HG02642 (cell line): ENCODE measurements around the gene ATG10.

Experiments used
- ATAC-seq: cut with Tn5 transposase; IDR thresholded peaks from one replicate; pipeline ENCODE4 v1.9.1; 2021; ENCODE audit warnings: mild to moderate bottlenecking; ENCODE audit not compliant: unreplicated experiment, poor library complexity

ATG10 gene

GRCh38 chr5:82158755-82159413 is 187.1 kb downstream of the ATG10 start:
- no peak for ATAC-seq

DNA sequence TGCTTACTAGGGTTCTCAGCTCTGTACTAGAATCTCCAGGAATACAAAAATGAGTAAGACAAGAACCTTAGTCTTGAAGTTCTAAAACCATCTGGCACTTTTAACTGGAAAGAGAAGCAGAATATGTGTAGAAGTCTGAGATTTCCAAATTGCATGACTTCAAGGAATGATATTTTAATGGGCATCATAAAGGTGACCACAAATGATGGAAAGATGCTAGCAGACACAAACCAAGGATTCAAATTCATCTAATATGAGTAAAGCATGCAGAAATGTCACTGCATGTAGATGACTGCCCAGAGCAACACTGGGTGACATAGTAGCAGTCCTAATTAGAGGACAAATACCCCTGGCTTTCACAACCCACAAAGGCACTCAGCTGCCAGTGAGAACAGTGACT is 189.1 kb downstream of the ATG10 start:
- no peak for ATAC-seq

DNA sequence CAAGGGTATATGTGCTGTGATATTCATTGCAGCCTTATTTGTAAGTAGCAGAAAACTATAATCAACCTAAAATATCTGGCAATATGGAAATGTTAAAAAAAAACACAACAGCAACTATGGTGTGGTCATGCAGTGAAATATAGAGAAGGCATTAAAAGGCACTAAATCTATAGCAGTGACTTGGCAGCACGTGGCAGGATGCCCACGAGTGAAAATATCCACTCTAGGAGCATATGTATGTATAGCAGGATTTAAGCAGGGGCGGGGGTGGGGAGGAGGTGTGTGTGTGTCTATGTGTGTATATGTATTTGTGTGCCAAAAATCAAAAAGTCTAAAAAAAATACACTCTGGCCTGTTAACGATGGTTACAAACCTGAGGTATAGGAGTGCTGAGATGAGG is 190.8 kb downstream of the ATG10 start:
- no peak for ATAC-seq

DNA sequence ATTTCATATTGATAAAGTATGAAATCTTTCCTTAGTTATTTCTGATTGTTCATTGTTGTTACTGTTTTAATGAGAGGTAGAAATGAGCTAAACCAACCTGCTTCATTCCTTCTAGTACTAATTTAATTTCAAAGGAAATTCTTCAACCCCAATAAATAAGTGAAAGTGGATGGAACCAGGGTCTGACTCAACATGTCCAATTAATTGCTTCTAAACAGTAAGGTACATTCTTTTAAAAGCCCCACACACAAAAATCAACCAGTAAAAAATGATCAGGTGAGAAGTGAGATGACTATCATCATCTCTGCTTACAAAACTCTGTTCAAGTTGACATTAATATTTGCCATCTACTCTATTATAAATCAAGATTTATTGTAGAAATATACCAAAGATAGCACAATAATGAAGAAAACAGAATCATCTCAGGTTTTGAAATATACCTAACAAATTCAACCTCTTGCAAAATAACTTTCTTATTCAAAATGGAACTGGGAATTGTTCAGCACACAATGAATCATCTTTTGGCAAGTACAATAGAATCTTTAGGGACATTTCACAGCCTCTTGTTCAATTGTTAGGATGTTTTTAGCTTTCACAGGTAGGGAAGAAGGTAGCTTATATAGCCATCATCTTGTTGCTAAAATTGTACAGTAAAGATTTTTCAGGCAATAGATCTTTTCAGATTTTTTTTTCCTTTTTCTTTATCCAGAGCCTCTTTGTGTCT is 191.8 kb downstream of the ATG10 start:
- no peak for ATAC-seq

DNA sequence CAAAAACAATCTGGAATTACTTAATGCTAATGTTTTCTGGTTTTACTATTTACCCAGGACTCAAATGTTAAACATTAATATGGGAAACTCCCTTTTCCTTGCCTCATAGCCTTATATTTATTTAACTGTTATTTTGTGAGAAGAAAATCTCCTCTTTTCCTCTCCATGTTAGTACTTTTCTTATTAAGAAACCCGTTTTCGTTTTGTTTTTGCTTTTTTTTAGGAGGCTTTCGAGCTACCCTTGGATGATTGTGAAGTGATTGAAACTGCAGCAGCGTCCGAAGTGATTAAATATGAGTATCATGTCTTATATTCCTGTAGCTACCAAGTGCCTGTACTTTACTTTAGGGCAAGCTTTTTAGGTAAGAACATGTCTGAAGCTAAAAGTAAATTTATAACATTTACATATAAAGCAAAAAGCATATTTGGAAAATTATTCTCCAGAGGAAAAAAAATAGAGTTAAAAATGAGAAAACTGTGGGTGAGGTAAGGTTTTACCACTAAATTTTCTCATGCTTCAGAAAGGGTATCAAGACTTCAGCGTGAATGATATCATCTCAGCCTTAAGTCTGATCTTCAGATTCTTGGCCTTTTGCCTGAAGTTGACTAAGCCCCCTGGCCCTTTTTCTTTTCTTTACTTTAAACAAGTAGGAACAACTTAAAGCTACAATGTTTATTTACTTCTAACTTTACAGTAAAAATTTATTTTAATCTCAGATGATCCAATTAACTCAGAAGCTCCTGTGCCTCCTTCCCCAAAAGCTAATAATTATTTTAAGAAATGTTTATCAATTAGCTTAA is 192.6 kb downstream of the ATG10 start:
- no peak for ATAC-seq

GRCh38 chr5:82164977-82165713 is 193.3 kb downstream of the ATG10 start:
- ATAC-seq, result no peak

DNA sequence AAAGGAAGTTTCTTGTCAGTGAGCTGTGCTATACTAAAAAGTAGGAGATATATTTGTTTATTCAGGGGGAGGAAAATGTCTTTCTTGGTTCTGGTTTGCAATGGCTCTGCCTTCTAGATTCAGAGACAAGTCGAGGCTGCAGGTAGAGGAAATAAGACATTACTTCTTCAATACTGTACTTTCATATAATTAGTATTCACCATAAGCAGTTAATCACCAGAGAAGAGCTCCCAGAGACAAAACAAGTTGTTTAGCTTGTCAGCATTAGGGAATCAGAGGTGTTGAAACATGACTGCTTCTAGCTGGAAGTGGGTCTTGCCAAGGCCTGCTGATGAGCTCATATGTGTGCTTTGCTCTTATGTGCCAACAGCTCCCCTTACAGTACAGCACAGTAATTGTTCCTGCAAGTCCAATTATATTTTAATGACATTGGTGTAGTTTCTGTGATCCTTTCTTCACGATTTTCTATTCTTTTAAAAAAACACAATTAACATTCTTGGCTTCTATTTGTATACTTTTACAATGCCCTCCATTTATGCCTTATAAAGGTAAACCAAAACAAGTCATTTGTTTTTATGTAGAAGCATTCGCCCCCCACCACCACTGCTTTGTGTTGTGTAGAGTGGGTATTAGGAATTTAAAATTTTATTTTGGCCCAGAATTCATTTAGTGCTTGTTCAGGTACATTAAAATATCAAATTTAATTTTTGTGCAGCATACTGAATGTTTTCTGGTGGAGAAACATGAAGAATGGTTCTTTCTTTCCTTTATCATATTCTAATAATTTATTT is 194.1 kb downstream of the ATG10 start:
- peak; percentile 94 for ATAC-seq

- no peak for ATAC-seq
Observed at GRCh38 chr5:82167372-82167935, 195.6 kb downstream of the ATG10 start.

GRCh38 chr5:82168294-82168693 is 196.5 kb downstream of the ATG10 start:
- ATAC-seq, result no peak

DNA sequence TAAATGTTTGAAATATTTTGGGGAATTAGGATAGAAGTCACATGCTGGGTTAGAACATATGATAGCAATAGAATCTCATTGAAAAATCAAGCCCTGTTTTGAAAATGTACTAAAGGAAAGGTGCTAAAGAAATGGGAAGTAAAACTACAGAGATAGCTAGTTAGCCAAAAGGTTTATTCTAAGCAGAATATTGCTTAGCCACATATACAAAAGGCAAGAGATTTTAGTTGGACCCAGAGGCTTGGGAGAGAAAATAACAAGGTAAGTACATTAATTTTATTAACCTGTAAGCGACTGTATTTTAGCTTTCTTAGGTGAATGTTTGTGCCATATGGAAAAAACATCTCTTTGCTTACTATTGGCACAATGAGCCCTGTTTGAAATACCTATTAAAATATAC is 198.1 kb downstream of the ATG10 start:
- no peak for ATAC-seq

DNA sequence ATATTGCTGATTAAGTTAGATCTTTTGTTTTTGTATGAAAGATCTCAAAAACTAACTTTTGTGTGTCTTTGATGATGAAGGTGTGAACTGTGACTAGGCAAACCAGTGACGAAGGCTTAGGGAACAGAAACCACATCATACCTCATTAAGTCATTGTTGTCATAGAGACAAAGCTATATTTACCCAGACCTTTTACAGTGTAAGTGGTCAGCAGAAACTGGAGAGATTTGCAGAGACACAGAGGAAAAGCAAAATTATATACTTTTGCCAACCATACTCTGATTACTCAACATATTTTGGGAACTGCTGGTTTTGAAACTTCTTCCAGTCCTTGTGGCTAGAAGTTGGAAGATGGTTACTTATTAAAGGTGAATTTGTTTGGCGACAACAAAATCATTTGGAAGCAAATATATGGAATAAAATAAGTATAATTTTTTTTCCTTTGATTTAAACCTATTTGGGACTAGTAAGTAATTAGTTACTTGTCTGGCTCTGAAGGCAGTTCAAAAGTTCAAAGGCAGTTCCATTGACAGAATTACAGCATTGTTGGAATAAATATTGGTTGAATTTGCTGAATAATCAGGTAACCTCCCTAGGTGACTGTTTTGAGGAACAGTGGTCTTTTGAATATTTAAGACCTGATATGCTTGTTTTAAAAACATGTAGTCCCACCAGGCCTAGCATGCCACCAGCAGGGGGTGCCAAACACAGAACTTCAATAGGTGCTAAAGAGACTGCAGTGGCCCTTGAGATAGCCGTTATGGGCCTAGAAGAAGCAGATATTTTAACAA is 202.5 kb downstream of the ATG10 start:
- ATAC-seq, result peak; percentile 97

GRCh38 chr5:82174919-82175219 is 203.0 kb downstream of the ATG10 start:
- no peak for ATAC-seq

- no peak for ATAC-seq
Observed at GRCh38 chr5:82176115-82176814, 204.4 kb downstream of the ATG10 start.

DNA sequence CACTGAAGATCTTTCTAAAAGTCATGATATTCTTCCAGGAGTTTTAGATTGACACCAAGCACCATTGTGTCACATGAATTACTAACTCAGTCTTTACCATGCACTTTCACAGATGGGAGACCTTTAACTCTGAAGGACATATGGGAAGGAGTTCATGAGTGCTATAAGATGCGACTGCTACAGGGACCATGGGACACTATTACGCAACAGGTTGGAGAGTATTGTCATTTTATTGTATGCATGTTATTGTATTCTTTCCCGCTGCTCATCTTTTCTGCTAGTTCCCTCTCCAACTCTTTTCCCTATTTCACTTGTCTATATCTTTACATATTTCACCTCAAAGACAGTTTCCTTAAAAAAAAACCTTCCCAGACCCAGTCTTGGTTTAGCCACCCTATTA is 206.6 kb downstream of the ATG10 start:
- no peak for ATAC-seq

GRCh38 chr5:82182662-82183061 is 210.8 kb downstream of the ATG10 start:
- ATAC-seq, result no peak

DNA sequence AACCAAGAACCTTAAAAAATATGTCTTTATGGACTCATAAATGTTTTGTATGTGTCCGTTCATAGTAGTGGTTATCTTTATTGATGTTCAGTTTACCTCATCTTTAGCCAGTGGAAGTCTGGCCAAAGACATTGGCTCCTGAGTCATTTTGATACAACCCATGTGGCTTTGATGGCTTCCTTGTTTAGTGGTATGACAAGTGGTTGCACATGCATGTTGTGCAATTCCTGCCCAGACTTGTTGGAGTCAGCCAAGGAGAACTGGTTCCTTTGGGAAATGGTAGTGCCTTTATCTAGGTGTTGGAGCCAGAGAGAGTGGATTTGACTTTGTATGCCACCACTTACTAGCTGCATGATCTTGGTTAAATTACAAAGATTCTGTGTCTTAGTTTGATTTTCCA is 212.0 kb downstream of the ATG10 start:
- no peak for ATAC-seq

DNA sequence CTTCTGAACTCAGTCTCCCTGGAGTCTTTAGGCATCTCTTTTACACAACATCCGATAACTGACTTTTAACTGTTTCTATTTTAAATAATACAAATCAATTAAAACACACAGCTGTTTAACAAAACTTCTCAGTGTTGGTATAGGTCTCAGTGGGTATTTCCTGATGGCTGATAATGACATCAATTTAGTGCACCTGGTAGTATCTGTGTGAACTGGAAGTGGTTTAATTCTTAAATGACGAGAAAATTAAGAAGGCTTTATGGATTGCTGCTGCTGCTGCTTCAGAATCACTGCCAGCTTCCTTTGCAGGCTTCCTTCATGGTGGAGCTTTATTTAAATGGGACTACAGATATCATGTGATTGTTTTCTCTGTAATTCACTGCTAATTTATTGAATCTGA is 214.0 kb downstream of the ATG10 start:
- no peak for ATAC-seq

GRCh38 chr5:82197550-82197949 is 225.7 kb downstream of the ATG10 start:
- no peak for ATAC-seq
